ENCODE results near the gene CELSR1.

DNA sequence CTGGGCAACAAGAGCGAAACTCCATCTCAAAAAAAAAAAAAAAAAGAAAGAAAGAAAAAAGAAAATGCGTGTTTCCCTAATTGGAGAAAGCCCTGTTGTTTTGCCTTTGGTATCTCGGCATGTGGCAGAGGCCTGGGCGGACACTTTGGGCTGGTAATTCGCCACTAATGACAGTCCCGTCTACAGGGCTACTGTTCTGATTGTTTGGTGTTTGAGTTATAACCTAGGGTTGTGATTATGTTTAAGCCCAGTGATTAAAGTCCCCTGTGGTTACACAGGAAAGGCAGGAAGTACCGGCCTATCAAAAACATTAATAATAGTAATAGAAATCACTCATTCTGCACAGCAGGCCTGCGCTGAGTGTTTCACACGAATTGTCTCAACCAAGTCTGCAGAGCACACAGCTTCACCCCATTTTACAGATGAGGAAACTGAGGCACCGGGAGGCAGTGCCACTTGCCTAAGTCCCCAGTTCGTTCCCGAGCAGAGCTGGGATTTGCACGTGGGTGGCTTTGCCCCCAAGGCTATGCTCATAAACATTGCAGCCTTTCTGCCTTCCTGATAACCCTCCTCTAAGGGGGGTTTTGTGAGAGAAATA lies 43.6 kb upstream of the CELSR1 start:
- TF ChIP-seq EZH2phosphoT487 (IDR thresholded peaks at IDR 0.05; ENCODE audit: borderline replicate concordance, low read length) (no peak), CTCF (conservative IDR thresholded peaks at IDR 0.05; ENCODE audit: low read depth, low read length) (no peak)

All from PC-3 (cell line).